Hepatocyte (in vitro differentiated cells): ENCODE measurements around the gene CTNND2. TPM values are rescaled to one million over a fixed set of nuclear protein-coding genes. Genes with fewer than 3 reads are reported as not detected.

Source experiments
- DNase-seq: peaks from one replicate; pipeline ENCODE4 v3.0.0-alpha.2; 2016; ENCODE audit warnings: low spot score
- H2AFZ ChIP-seq: fragments of 200-600 bp; sonication (generic); 2 replicates; pipeline ENCODE4 v1.6.0; 2016; ENCODE audit warnings: antibody characterized with exemption, mild to moderate bottlenecking
- H3K27ac ChIP-seq: fragments of 200-600 bp; sonication (generic); 2 replicates; pipeline ENCODE4 v1.5.1; 2016; ENCODE audit warnings: mild to moderate bottlenecking
- H3K27me3 ChIP-seq: fragments of 200-600 bp; sonication (generic); 2 replicates; pipeline ENCODE4 v1.6.1; 2016
- H3K36me3 ChIP-seq: fragments of 200-600 bp; sonication (generic); replicated peaks from 2 replicates; pipeline ENCODE4 v1.5.1; 2016; ENCODE audit warnings: low read depth; ENCODE audit not compliant: insufficient read depth
- H3K4me1 ChIP-seq: fragments of 200-600 bp; sonication (generic); 2 replicates; pipeline ENCODE4 v1.5.1; 2016; ENCODE audit warnings: mild to moderate bottlenecking, moderate library complexity; ENCODE audit not compliant: insufficient read depth
- H3K4me2 ChIP-seq: fragments of 200-600 bp; sonication (generic); 2 replicates; pipeline ENCODE4 v1.6.0; 2016
- H3K4me3 ChIP-seq: fragments of 200-600 bp; sonication (generic); 2 replicates; pipeline ENCODE4 v1.5.1; 2016; ENCODE audit warnings: mild to moderate bottlenecking
- H3K79me2 ChIP-seq: fragments of 200-600 bp; sonication (generic); 2 replicates; pipeline ENCODE4 v1.6.0; 2017; ENCODE audit warnings: mild to moderate bottlenecking
- H3K9me2 ChIP-seq: fragments of 200-600 bp; sonication (generic); replicated peaks from 2 replicates; pipeline ENCODE4 v1.6.0; 2017; ENCODE audit warnings: mild to moderate bottlenecking; ENCODE audit not compliant: insufficient read depth
- H3K9me3 ChIP-seq: fragments of 200-600 bp; sonication (generic); 2 replicates; pipeline ENCODE4 v1.5.1; 2016; ENCODE audit warnings: low read depth, mild to moderate bottlenecking
- H4K20me1 ChIP-seq: fragments of 200-600 bp; sonication (generic); 2 replicates; pipeline ENCODE4 v1.6.0; 2016; ENCODE audit warnings: mild to moderate bottlenecking; ENCODE audit not compliant: insufficient read depth, poor library complexity, severe bottlenecking
- CTCF ChIP-seq: fragments of 200-600 bp; sonication (generic); IDR thresholded peaks from 2 replicates; pipeline ENCODE4 v1.5.1; 2016; ENCODE audit warnings: antibody characterized with exemption, mild to moderate bottlenecking; ENCODE audit not compliant: poor library complexity
- EZH2 ChIP-seq: fragments of 200-600 bp; sonication (generic); IDR thresholded peaks from 2 replicates; pipeline ENCODE4 v1.6.1; 2016; ENCODE audit warnings: antibody characterized with exemption, mild to moderate bottlenecking, borderline replicate concordance
- EZH2phosphoT487 ChIP-seq: fragments of 200-600 bp; sonication (generic); IDR thresholded peaks from one replicate; pipeline ENCODE4 v1.6.1; 2018; ENCODE audit warnings: antibody characterized with exemption, mild to moderate bottlenecking, low read depth, moderate library complexity; ENCODE audit not compliant: unreplicated experiment, severe bottlenecking
- WGBS: methylation state at CpG from one replicate; pipeline ENCODE4 v1.1.6; 2016; ENCODE audit warnings: low lambda C conversion rate; ENCODE audit errors: missing lambda C conversion rate; 5-methylcytosine and 5-hydroxymethylcytosine counted together
- polyA plus RNA-seq: library from polyadenylated mRNA; unstranded; fragments of >200 nt; fragmentation: Nextera tagmentation; extraction: Ambion mirVana; gene quantifications from 2 replicates; pipeline ENCODE4 v1.2.1, GENCODE V29; 2016
- total RNA-seq: library from RNA; depleted of rRNA; stranded (reverse); fragments of >200 nt; gene quantifications from 2 replicates; pipeline ENCODE4 v1.2.3, GENCODE V29; 2014

The CTNND2 gene
- total and polyA plus RNA-seq, 2 experiments from 2014 or later = 27.5 to 30.3 TPM

DNA sequence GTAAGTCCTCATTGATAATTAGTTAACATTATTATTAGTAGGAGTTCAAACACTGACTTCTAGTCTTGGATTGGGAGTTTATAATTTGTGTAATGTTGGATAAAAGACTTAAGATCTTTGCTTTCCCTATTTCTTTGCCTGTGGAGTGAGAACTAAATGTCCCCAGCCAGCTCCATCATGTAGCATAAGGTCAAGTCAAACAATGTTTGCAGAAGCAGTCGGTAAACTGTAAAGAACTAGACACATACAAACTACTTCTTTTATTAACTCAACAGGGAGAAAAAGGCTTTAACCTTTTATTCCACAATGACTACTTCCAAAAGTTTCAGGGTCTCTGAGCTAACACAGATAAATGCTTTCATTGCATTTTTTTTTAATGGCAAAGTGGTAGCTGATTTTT lies 192.3 kb downstream of the CTNND2 start:
- no peak for DNase-seq
- Histone ChIP-seq H4K20me1 (no peaks in the 10 kb centered on the region), H3K4me3 (no peak overlapping the region), H3K27me3 (no peaks in the 10 kb centered on the region), H3K4me2 (no peak overlapping the region), H3K27ac (no peak overlapping the region), H3K4me1 (no peaks in the 10 kb centered on the region), H3K9me3 (no peaks in the 10 kb centered on the region), H3K9me2 (no peaks in the 10 kb centered on the region), H2AFZ (no peak overlapping the region), H3K36me3 (no peaks in the 10 kb centered on the region), H3K79me2 (no peaks in the 10 kb centered on the region)
- TF ChIP-seq EZH2 (no peak), EZH2phosphoT487 (no peak), CTCF (no peak)
- 54% methylated on average over 1 of the region's 1 CpG for WGBS

- H3K4me2 ChIP-seq = no peak overlapping the region
- H3K4me3 ChIP-seq = no peak overlapping the region
- no peak overlapping the region for H2AFZ ChIP-seq
- no peaks in the 10 kb centered on the region for H3K4me1 ChIP-seq
- no peaks in the 10 kb centered on the region for H3K79me2 ChIP-seq
- TF ChIP-seq EZH2 = no peak
- no peaks in the 10 kb centered on the region for H3K9me3 ChIP-seq
- H3K27me3 ChIP-seq = no peaks in the 10 kb centered on the region
- 38% methylated on average over 4 of the region's 4 CpGs for WGBS
- H3K36me3 ChIP-seq = no peaks in the 10 kb centered on the region
- no peak overlapping the region for H3K27ac ChIP-seq
- H3K9me2 ChIP-seq = no peaks in the 10 kb centered on the region
- DNase-seq = no peak
- no peaks in the 10 kb centered on the region for H4K20me1 ChIP-seq
Measured at GRCh38 chr5:11709021-11709420, 195.2 kb downstream of the CTNND2 start.

- H3K9me3 ChIP-seq = no peaks in the 10 kb centered on the region
- 100% methylated on average over 1 of the region's 1 CpG for WGBS
- no peak overlapping the region for H2AFZ ChIP-seq
- H3K4me2 ChIP-seq = no peak overlapping the region
- H3K36me3 ChIP-seq = no peaks in the 10 kb centered on the region
- no peak overlapping the region for H3K27ac ChIP-seq
- H3K4me3 ChIP-seq = no peak overlapping the region
- TF ChIP-seq EZH2 (no peak), EZH2phosphoT487 (no peak), CTCF (no peak)
- H4K20me1 ChIP-seq = no peaks in the 10 kb centered on the region
- DNase-seq = no peak
- no peaks in the 10 kb centered on the region for H3K79me2 ChIP-seq
- H3K27me3 ChIP-seq = no peaks in the 10 kb centered on the region
- no peaks in the 10 kb centered on the region for H3K4me1 ChIP-seq
- H3K9me2 ChIP-seq = no peaks in the 10 kb centered on the region
Measured at GRCh38 chr5:11704916-11705315, 199.3 kb downstream of the CTNND2 start.

DNA sequence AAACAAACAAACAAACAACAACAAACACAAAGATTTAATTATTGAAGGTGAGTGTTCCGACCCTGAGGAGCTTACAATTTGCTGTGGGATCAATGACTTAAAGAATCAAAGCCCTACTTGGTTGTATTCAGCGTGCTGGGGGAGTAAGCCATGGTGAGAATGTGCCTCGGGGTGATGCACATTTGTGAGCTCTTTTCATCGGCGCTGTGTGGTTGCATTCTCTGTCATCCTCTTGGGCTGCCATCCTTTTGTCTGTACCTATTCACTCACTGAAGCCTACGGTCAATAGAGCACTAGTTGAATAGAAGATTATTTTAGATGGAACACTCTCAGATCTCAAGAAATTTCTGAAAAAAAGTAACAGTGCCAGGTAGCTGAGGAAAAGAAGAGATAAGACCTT lies 203.9 kb downstream of the CTNND2 start:
- Histone ChIP-seq H3K4me2 (no peak overlapping the region), H2AFZ (no peak overlapping the region), H3K79me2 (no peaks in the 10 kb centered on the region), H3K4me3 (no peak overlapping the region), H3K4me1 (no peaks in the 10 kb centered on the region), H3K9me3 (no peaks in the 10 kb centered on the region), H3K27ac (no peak overlapping the region), H3K9me2 (no peaks in the 10 kb centered on the region), H3K36me3 (no peaks in the 10 kb centered on the region), H3K27me3 (no peaks in the 10 kb centered on the region), H4K20me1 (no peaks in the 10 kb centered on the region)
- WGBS = 85% methylated on average over 6 of the region's 6 CpGs
- DNase-seq = no peak
- no peak for TF ChIP-seq EZH2
- TF ChIP-seq CTCF = no peak
- TF ChIP-seq EZH2phosphoT487 = no peak
